ENCODE measurements around the gene ITSN1.
A peak's percentile ranks its signal among the peaks of the same experiment; 100 is the strongest.
"Not testable (repeated sequence)": the region's sequence is repeated elsewhere in the genome, so short reads cannot be mapped to it uniquely, and the experiment has no call there.

Gene ITSN1

DNA sequence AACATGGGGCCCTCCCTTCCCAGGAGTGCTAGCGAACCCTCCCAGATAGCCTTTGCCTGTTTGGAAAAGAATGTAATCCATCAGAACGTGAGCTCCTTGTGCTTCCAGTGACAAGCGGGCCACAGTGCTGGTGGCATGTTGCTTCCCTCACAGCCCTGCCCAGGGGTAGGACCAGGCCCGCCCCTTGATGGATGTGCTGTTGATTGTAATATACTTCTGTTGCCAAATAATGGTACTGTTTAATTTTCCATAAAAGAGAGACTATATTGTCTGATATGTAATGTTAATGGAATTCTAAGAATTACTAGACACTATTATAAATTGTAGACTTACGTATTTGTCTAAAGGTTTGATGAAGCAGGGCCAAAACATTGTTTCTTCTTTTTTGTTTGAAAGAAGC is 256.9 kb downstream of the ITSN1 start:
- DNase-seq, result no peak

DNA sequence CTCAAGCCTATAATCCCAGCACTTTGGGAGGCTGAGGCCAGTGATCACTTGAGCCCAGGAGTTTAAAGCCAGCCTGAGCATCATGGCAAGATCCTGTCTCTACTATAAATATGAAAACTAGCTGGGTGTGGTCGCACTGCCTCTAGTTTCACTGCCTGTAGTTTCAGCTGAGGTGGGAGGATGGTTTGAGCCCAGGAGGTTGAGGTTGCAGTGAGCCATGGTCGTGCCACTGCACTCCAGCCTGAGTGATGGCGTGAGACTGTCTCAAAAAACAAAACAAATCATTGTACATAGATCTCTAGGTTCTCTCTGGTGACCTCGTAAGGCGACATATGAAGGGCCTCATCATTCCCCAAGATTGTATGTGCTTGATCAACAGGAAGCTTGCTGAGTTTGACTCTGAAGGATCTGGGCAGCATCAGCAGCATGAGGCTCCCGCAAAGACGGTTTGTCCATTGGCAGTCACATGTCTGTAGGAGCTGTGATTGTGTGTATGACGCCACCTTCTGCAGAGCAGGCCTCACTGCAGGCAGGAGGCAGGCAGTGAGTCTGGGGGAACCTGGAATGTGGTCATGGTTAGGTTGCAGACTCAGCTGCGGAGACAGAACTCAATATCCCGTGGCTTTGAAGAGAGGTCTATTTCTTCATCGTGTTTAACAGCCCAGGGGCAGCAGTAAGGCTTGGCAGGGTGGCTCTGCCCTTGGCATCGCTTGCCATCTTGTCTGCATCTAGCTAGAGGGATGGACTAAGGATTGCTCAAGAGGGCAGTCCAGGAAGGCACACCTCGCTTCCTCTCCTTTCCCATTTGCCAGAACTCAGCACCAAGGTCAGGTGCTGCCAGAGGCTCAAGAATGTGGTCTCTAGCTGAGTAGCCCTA is 259.3 kb downstream of the ITSN1 start:
- DNase-seq, result peak; percentile 54

DNA sequence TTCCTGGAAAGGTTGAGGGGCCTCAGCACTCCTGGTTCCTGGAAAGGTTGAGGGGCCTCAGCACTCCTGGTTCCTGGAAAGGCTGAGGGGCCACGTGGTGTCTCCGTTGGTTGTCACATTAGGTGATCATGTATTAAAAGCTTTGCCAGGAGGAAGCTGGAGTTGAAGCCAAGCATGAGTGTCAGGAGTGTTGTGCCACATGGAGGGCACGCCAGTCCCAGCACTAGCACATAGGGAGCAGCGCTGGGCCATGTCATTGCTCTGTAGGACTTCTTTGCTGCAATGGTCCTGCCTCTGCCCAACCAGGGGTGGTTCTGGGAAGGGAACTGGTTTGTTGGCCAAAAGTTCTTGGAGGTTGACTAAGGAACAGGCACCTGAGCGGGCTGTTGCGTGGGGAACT is 260.0 kb downstream of the ITSN1 start:
- no peak for DNase-seq

DNA sequence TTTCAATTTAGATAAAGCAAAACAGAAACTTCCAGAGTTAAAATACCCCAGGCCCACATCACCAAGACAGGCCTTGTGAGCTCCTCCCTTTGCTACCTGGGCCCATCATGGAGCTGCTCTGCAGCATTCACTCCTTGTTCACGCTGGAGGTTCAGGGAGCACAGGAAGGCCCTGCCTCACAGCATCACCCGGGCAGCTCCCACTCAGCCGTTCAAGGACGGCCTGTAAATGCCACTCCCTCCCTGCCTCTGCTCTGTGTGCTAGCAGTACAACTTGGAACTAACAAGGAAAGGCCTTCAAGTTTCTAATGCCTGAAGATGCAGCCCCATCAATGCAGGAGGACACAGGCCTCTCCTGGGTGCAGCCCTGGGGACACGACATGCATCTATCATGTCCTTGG is 261.7 kb downstream of the ITSN1 start:
- no peak for DNase-seq

DNA sequence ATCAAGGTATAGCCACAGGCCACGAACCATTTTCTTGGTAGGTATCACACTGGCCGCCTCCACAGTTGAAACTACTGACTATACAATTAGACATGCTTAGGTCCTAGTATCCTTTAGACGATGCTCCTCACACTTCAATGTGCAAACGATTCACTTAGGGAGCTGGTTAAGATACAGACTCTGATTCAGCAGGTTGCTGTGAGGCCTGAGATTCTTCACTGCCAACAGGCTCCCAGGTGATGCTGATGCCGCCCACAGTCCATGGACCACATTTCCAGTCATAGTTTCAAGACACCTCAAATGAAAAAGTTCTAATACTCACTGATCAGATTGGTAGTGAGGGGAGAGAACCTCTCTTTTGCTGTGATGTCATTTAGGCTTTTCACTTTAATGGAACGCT is 266.5 kb downstream of the ITSN1 start:
- DNase-seq, result no peak

DNA sequence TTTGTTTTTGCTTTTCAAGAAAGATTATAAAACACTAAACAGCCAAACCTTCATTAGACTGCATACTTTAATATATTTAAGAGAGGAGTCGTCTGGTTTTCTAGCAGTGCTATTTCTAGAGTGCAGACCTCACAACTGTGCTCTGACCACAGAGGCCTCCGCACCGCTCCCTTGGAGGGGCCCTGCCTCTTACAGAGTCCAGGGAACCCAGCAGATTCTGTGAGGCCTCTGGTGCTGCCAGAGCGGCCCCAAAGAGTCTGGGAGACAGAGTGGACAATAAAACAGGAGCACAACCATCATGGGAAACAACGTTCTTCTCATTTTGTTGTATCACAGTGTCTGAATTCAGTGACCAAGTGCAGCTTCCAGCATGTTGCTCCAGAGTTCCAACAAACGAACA is 267.5 kb downstream of the ITSN1 start:
- DNase-seq, result no peak

DNA sequence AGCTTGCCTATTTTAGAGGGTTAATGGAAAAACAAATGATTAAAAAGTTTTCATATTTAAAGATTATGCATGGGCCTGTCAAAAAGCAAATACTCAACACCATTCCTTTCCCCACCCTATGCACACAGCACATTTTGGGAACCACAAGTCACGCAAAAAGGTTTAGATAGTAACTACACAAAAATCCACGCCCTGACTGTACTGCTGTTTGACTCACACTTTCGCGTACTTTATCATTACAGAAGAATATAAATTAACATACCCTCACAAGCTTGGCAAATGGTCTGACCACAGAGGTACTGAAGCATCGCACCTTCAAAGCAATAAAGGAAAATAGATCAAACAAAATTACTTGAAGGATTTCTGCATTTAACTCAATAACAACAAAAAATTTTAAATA is 271.9 kb downstream of the ITSN1 start:
- DNase-seq, result no peak

DNA sequence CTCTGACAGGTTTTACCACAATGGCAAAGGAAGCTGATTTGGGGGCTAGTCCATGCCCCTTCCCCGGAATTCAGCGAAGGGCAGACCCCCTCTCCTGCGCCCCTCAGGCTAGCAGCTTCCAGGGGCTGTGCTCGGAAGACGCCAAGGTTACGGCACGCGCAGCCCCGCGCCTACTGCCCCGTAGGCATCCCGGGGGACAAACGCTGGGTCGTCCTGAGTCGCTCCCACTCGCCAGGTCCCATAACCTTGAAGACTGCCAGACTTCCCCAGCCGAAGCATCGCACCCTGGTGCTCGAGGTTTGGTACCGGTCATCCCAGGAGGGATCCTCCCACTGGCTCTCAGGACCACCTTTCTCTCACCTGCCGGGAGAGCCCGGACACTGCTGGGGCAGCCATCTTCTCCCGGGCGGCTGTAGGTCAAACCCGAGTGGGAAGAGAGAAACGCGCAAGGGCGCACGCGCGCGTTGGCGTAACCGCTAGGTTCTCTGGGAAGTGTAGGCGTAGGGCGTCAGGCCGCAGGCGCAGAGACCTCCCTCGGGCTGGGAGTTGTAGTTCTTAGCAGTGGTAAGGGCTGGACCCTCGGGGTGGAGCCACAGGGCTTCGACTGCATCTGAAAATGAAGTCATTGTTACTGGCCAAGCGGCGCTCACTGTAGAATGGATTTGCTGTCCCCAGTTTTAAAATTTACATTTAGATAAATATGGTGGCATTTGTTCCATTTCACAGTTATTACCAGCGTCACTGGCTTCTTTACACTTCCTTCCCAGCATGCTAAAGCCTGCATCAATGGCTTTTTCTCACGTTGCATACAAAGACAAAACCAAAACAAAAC is 273.3 kb downstream of the ITSN1 start, which contains the start of gene ATP5PO:
Gene ATP5PO, minus strand, starts transcription at position 437 of the 832 bp plus-strand sequence. Its CDS starts 41 bp downstream, at position 396.
- peak; percentile 99 for DNase-seq

DNA sequence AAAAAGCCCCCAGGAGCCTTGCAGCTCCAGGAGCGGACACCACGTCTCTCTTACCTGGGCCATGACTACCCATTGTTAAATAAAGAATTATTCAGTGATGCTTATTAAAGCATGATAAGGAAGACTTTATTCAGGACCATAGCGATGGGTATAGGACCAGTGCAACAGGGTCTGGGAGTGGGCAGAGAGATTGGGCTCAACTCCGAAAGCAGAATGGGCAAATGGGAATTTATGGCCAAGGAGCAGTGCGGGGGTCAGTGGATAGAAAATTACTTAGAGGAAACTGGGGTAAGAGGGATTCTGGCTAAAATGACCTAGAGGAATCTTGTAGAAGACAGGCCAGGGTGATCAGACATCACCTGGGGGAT is 273.9 kb downstream of the ITSN1 start:
- DNase-seq, result peak; percentile 51

DNA sequence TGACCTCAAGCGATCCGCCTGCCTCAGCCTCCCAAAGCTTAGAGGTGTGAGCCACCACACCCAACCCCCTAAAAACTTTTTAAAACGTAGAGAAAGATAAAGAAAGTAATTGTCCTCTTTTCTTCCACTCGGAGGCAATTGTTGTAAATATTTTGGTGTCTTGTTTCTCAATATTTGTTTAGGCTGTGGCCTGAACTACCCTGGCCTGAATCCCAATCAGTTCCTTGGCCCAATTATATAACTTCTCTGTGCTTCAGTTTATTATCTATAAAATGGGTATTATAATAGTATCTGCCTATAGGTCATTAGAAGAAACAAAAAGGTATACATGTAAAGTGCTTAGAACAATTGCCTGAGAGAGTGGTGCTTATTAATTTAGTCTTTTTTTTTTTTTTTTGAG is 275.1 kb downstream of the ITSN1 start:
- no peak for DNase-seq

DNA sequence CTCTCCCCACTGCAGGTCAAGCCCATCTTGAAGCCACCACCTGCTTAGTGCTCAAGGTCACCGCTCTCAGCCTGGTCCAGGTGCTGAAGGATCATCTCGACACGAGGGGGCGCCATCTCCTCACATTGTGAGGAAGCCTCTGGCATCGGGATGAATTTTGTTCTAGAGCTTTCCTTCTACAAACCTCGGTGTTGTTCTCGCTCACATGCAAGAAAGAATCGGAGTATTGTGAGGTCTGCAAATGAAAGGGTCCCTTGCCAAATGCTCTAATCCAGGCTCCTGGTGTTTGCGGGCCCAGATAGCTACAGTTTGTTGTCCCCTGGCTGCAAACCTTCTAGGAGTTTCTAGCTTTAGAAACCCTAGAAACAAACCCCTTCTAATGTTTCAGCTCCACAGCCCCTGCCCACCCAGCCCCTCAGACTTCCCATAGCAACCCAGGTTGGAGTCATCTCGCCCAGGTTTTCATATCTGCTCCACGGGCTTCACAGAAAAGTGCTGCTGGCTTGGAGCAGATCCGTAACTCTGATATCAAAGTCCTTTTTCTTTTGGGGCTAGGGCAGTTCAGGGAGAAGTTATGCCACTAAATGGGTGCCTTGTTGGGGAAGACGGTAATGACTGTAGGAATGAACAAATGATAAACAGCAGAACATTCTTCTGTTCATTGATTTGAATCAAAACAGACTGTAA is 281.9 kb downstream of the ITSN1 start:
- DNase-seq, result peak; percentile 94

DNA sequence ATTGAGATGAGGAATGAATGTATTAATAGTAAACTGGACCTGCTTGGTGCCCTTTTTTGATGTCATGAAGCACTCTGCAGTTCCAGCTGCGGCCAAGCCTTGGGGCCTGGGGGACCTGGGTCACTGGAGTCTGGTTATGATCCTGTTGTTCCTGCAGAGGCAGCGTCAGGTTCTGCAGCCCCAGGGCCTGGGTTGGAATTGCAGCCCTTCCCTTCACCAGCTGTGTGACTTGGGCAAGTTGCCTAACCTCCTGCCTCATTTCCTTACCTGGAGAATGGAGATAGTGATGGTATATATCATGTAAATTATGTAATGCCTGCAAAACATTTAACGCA is 282.4 kb downstream of the ITSN1 start:
- peak; percentile 33 for DNase-seq

DNA sequence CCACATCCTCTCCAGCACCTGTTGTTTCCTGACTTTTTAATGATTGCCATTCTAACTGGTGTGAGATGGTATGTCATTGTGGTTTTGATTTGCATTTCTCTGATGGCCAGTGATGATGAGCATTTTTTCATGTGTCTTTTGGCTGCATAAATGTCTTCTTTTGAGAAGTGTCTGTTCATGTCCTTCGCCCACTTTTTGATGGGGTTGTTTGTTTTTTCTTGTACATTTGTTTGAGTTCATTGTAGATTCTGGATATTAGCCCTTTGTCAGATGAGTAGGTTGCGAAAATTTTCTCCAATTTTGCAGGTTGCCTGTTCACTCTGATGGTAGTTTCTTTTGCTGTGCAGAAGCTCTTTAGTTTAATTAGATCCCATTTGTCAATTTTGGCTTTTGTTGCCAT is 283.9 kb downstream of the ITSN1 start:
- DNase-seq, result not testable (repeated sequence)

DNA sequence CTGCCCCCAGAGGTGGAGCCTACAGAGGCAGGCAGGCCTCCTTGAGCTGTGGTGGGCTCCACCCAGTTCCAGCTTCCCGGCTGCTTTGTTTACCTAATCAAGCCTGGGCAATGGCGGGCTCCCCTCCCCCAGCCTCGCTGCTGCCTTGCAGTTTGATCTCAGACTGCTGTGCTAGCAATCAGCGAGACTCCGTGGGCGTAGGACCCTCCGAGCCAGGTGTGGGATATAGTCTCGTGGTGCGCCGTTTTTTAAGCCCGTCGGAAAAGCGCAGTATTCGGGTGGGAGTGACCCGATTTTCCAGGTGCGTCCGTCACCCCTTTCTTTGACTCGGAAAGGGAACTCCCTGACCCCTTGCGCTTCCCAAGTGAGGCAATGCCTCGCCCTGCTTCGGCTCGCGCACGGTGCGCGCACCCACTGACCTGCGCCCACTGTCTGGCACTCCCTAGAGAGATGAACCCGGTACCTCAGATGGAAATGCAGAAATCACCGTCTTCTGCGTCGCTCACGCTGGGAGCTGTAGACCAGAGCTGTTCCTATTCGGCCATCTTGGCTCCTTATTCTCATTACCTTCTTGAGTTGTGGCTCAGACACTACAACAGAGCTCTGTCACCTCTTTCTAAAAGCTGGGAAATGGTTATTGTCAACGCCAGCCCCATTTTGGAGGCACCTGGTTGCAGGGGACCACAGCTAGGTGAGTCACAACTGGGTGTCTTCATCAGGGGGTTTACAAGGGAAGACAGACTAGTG is 288.9 kb downstream of the ITSN1 start:
- DNase-seq, result peak; percentile 80

DNA sequence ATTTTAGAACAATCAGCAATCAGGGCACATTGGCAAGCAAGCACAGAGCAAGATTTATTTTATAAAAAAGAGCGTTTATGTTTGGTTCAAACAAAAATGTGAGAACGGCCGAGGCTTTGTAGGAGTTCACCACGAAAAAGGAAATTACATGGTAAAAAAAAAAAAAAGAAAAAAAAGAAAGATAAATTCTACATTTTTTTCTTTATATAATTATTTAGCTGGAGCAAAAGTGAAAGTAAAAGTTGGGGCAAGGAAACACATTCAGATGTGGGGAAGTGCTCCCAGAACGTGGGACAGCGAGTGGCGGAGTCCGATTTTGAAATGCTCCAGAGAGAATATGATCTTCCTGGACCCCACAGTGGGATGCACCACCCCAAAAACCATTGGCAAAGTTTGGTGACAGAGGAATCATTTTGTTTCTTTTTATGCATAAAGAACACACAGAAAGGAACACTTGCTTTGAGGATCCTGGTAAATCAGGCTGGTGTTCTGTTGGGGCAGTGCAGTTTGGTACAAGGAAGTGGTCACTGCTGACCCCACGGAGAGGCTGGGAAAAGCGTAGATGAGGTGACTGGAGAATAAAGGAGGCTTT is 289.6 kb downstream of the ITSN1 start:
- peak; percentile 89 for DNase-seq

DNA sequence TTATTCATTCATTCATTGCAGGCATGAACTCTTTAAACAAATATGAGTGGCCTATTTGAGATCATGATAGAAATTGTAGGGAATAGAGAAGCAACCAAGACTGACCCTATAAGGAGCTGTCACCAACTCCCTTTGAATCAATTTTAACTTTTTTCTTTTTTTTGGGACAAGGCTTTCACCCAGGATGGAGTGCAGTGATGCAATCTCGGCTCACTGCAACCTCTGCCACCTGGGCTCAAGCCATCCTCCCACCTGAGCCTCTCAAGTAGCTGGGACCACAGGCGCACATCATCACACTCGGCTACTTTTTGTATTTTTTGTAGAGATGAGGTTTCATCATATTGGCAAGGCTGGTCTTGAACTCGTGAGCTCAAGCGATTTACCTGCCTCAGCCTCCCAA is 290.4 kb downstream of the ITSN1 start:
- DNase-seq, result no peak

DNA sequence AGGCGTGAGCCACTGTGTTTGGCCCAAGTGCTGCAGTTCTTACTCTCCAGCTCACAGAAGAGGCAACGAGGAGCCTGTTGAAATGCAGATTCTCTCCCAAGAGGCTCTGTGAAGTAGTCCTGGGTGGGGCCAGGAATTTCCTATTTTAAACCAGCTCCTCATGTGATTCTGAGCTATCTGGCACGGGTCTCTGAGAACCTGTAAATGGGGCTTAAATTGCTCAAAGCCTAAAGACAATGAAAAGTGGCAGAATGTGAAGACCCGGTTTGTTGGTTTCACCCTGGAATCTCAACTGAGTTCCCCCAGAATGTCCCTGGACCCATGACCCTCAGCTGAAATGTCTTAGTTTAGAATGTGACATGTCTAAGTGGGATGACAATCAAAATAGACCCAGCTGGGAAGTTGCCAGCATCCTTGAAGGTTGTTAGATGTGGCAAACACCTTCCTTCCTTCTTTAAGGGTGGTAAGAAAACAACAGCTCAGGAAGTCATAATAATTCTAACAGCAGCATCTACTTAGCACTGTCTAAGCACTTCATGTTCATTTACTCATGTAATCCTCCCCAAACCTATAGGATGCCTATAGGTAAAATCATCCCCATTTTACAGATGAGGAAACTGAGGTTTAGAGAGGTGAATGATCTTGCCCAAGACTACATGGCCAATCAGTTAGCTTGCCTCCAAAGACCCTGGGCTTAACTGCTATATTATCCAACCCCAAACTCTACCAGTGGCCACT is 294.2 kb downstream of the ITSN1 start:
- DNase-seq, result no peak

DNA sequence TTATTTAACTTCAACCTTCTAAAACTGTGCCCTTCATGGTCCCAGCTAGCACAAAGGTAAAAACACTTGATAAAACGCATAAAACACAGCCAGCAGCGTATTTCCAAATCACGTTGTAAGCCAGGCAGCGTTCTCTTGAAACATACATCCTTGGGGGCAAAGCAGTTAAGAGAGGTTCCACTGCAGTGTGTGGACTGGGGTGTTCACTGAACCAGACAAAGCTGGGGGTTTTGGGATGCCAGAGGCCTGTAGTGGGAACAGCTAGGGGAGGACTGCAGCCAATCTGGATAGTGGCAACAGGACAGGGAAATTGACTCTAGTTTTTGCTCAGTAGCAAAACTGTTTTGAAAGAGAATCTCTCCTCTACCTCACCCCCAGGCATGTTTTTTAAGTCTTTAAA is 294.8 kb downstream of the ITSN1 start:
- peak; percentile 17 for DNase-seq

DNA sequence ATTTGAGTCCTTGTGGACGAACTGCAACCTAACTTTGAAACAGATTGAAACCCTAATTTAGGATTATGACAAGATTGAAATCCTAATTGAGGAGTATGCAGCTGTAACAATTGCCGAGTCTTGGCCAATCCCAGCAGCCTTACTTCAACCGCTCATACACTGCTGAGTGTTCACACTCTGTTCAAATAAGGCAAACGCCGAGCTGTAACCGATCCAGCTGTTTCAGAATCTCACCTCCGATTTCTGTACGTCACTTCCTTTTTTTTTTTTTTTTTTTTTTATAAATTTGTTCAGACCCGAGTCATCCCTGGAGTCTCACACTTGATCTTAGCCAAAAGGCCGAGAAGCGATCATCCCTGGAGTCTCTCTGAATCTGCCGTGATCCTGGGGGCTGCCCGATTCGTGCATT is 295.6 kb downstream of the ITSN1 start:
- no peak for DNase-seq

DNA sequence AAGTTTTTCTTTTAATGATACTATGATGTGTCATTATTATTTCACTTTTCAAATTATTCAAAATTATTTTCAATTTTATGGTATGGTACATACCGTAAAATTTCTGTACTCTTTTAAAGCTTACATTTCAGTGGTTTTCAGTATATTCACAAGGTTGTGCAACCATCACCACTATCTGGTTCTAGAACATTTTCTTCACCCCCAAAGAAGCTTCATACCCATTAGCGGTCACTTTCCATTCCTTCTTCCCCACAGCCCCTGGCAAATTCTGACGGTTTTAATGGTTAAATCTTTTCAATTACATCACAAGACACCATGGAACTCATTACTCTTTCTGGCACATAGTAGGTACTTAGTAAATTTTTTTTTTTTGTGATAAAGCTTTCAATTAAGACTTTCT is 296.1 kb downstream of the ITSN1 start:
- no peak for DNase-seq

DNA sequence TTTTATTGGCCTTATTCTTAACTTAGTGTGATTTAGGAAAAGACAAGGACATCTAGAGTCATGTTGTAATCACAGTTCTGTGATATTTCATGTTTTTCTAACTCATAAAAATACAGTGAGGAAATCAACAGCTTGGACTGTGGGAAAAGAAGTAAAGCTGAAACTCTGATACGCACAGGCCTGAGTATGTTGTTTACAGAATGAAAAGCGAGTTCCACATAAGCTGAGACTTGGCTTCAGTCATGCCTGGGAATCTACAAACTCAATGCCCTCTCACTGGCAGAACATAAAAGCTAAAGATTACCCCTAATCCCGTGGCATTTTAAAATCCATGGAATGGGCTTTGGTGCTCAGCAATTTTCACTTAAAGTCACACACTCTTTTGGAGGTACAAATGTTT is 296.9 kb downstream of the ITSN1 start:
- DNase-seq, result no peak
